ENCODE results near the gene NFATC2. TPM values are rescaled to one million over a fixed set of nuclear protein-coding genes. Genes with fewer than 3 reads are reported as not detected.

The NFATC2 gene
- total and polyA plus RNA-seq, 2 experiments from 2014 or later, result 4.9 to 8.3 TPM

- H3K4me1 ChIP-seq (ENCODE audit: insufficient read depth), result no peaks in the 10 kb centered on the region
- H2AFZ ChIP-seq, result no peak overlapping the region
- H4K20me1 ChIP-seq (ENCODE audit: insufficient read depth, poor library complexity, severe bottlenecking), result no peaks in the 10 kb centered on the region
- H3K4me2 ChIP-seq, result no peak overlapping the region
- no peaks in the 10 kb centered on the region for H3K79me2 ChIP-seq
- no peak overlapping the region for H3K27ac ChIP-seq
- WGBS (ENCODE audit: low lambda C conversion rate, missing lambda C conversion rate), result 75% methylated on average over 4 of the region's 4 CpGs
- TF ChIP-seq EZH2phosphoT487 (IDR thresholded peaks at IDR 0.05; ENCODE audit: low read depth, severe bottlenecking, unreplicated experiment), result no peak
- no peak for TF ChIP-seq EZH2 (IDR thresholded peaks at IDR 0.05; ENCODE audit: borderline replicate concordance)
- TF ChIP-seq, protein P1, sequence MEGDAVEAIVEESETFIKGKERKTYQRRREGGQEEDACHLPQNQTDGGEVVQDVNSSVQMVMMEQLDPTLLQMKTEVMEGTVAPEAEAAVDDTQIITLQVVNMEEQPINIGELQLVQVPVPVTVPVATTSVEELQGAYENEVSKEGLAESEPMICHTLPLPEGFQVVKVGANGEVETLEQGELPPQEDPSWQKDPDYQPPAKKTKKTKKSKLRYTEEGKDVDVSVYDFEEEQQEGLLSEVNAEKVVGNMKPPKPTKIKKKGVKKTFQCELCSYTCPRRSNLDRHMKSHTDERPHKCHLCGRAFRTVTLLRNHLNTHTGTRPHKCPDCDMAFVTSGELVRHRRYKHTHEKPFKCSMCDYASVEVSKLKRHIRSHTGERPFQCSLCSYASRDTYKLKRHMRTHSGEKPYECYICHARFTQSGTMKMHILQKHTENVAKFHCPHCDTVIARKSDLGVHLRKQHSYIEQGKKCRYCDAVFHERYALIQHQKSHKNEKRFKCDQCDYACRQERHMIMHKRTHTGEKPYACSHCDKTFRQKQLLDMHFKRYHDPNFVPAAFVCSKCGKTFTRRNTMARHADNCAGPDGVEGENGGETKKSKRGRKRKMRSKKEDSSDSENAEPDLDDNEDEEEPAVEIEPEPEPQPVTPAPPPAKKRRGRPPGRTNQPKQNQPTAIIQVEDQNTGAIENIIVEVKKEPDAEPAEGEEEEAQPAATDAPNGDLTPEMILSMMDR (IDR thresholded peaks at IDR 0.05; ENCODE audit: poor library complexity), result no peak
- H3K4me3 ChIP-seq, result no peak overlapping the region
- no peaks in the 10 kb centered on the region for H3K9me3 ChIP-seq (ENCODE audit: low read depth)
- no peaks in the 10 kb centered on the region for H3K27me3 ChIP-seq
- no peaks in the 10 kb centered on the region for H3K36me3 ChIP-seq (replicated peaks; ENCODE audit: insufficient read depth, low read depth)
- H3K9me2 ChIP-seq (replicated peaks; ENCODE audit: insufficient read depth), result no peaks in the 10 kb centered on the region
- no peak for DNase-seq (ENCODE audit: low spot score)
Measured at GRCh38 chr20:51386586-51386985, 155.9 kb downstream of the NFATC2 start.

DNA sequence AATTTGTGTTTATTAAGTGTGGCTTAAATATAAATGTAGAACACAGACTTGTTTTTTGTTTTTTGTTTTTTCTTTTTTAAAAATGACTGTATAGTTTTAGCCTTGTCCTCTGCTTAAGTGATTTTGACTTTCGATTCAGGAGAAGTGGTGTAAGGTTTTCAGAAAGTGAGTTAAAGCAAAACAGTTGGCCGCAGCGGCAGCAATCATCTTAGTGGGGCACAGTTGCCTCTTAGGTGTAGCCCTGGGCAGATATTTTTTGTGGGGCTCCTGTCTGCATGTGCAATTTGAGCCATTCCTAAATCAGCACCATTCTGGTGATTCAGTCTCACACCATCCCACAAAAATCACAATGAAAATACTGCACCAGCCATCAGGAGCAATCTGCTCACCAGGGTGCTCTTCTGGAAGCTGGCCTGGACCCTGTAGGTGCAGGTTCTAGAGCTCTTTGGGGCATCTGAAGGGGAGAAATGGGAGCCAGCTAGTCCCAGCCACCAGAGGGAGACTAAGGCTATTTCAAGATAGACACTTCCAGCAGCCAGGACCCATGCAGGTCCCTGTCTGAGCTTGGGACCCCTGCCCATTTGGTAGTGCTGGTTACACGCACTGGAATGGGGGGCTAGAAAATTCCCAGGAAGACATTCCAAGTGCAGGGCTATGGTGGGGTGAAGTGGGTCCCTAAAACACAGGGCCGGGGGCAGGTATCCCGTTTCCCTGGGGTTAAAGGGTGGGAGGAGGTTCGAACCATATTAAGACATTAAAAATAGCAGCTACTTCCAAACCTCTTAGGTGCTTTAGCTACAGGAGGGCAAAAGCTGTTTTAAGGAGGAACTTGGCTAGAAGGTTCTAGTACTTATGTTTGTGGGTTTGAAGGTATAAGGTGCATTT, 156.6 kb downstream of the NFATC2 start:
- H3K4me1 ChIP-seq (ENCODE audit: insufficient read depth), result no peaks in the 10 kb centered on the region

DNA sequence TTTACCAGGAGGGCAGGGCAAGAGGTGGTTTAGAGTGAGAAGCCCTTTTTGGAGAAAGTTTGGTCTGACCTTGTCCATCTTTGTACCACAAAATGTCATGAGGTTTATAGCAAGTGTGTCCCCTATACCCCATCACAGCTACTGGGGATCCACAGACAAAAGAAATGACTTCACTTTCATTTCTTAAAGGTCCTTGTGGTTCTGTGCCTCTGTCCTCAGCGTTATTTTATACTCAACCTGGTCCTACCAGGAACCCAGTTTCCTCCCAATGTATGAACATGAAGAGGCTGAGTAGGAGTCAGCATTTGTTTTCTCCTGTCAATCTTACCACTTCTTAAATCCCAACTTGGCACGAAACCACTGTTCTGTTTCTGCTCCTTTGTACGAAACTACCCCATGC, 157.6 kb downstream of the NFATC2 start:
- DNase-seq (ENCODE audit: low spot score), result no peak
- Histone ChIP-seq H3K4me2 (no peak overlapping the region), H3K9me2 (replicated peaks; ENCODE audit: insufficient read depth) (no peaks in the 10 kb centered on the region), H3K9me3 (ENCODE audit: low read depth) (no peaks in the 10 kb centered on the region), H2AFZ (no peak overlapping the region), H3K4me3 (no peak overlapping the region), H3K36me3 (replicated peaks; ENCODE audit: insufficient read depth, low read depth) (no peaks in the 10 kb centered on the region), H3K4me1 (ENCODE audit: insufficient read depth) (no peaks in the 10 kb centered on the region), H3K27ac (no peak overlapping the region), H3K79me2 (no peaks in the 10 kb centered on the region), H3K27me3 (no peaks in the 10 kb centered on the region), H4K20me1 (ENCODE audit: insufficient read depth, poor library complexity, severe bottlenecking) (no peaks in the 10 kb centered on the region)
- no peak for TF ChIP-seq EZH2phosphoT487 (IDR thresholded peaks at IDR 0.05; ENCODE audit: low read depth, severe bottlenecking, unreplicated experiment)
- TF ChIP-seq EZH2 (IDR thresholded peaks at IDR 0.05; ENCODE audit: borderline replicate concordance), result no peak
- TF ChIP-seq, protein P1 (IDR thresholded peaks at IDR 0.05; ENCODE audit: poor library complexity), result no peak
- WGBS (ENCODE audit: low lambda C conversion rate, missing lambda C conversion rate), result 92% methylated on average over 3 of the region's 3 CpGs

More for the DNA sequence above, 156.6 kb downstream of the NFATC2 start:
- Histone ChIP-seq H3K36me3 (replicated peaks; ENCODE audit: insufficient read depth, low read depth) (no peaks in the 10 kb centered on the region), H4K20me1 (ENCODE audit: insufficient read depth, poor library complexity, severe bottlenecking) (no peaks in the 10 kb centered on the region), H3K9me3 (ENCODE audit: low read depth) (no peaks in the 10 kb centered on the region), H3K4me3 (no peak overlapping the region), H3K27ac (no peak overlapping the region), H2AFZ (no peak overlapping the region), H3K9me2 (replicated peaks; ENCODE audit: insufficient read depth) (no peaks in the 10 kb centered on the region), H3K79me2 (no peaks in the 10 kb centered on the region), H3K4me2 (no peak overlapping the region), H3K27me3 (no peaks in the 10 kb centered on the region)
- TF ChIP-seq EZH2phosphoT487 (IDR thresholded peaks at IDR 0.05; ENCODE audit: low read depth, severe bottlenecking, unreplicated experiment), result no peak
- no peak for TF ChIP-seq EZH2 (IDR thresholded peaks at IDR 0.05; ENCODE audit: borderline replicate concordance)
- TF ChIP-seq, protein P1 (IDR thresholded peaks at IDR 0.05; ENCODE audit: poor library complexity), result peak; percentile 33
- no peak for DNase-seq (ENCODE audit: low spot score)
- WGBS (ENCODE audit: low lambda C conversion rate, missing lambda C conversion rate), result 84% methylated on average over 7 of the region's 7 CpGs
